ENCODE measurements around the gene KRTAP3-3.

The KRTAP3-3 gene

DNA sequence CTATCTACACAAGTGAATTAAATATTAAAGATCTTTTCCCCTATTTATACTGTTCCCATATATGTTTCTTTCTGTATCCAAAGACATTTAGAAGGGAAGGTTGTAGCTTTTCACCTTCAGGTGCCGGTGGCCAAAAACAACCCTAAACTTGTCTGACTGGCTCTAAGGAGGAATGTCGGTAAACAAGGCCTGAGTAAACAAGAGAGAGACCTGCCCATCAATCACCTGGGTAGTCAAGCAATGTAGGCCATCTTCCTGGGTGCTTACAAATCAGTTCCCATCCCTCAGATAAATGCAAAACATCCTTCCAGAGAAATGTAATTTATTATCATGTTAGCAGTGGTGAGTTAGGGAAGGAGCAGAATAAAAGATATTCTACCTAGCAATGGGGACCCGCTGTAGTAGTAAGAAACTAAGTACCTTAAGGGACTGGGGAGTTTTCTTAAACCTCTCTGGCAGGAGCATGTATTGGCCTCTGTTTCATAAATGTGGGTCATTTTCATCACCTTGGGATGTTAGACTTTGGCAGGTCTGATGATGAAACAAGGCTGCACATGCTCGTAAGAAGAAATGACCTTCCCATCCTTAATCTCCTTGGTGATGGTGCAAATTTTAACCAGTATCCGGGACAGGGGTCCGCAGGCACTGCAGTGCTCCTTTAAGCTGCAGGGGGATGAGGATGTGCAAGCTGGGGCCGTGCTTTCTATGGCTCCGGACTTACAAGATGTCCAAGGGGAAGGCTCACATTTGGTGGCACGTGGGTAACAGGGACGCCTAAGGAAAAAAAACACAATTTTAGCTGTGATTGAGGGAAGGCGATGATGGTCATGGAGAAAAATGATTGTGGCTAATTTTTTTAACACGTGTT, 35.6 kb downstream of the KRTAP3-3 start:
- DNase-seq = no peak

GRCh38 chr17:40956401-40957254, 37.3 kb downstream of the KRTAP3-3 start:
- no peak for DNase-seq

DNA sequence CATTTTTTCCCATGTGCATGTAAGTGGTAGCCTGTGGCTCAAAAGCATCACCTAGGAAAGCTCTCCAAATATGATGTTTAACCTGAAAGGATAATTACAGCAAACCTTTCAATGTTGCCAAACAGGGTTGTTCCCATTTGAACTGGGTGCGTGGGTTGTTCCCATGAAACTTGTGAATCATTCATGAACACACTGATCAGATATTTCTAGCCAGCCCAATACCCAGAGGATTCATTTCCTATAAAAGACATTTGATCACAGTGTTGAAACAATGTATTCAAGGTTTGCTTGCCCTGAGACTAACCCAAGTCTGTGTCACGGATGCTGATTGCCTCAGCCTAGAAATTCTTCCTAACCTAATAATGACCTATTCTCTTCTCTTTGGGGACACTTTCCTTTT, 40.1 kb downstream of the KRTAP3-3 start:
- DNase-seq = no peak

GRCh38 chr17:40952661-40953060, 41.3 kb downstream of the KRTAP3-3 start:
- DNase-seq = no peak

GRCh38 chr17:40952154-40952553, 41.8 kb downstream of the KRTAP3-3 start:
- no peak for DNase-seq

DNA sequence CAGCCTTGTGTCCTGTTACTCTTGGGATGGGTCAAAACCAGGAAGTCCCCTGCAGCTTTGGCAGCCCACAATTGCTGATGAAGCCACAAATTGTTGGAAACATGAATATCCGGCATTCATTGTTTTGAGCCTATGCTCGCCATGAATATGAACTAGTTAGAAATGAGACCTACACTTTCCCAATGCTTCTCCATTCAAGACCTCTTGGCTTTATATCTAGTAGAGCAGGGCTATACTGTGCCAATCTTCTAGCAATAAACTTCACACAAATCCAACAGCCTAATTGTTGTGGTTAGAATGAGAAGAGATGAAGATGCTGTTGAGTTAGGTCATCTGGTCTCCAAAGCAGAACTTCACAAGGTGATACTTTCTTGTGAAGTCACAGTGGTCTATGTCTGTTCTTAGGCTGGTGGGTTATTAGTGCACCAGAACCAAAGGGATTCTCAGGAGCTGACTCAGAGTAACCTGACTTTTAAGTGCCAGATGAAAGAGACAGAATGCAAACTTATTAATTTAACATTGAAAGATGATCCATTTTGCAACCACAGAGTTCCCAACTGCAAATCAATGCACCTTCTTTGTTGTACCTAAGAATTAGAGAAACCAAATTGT, 42.8 kb downstream of the KRTAP3-3 start:
- DNase-seq = no peak

DNA sequence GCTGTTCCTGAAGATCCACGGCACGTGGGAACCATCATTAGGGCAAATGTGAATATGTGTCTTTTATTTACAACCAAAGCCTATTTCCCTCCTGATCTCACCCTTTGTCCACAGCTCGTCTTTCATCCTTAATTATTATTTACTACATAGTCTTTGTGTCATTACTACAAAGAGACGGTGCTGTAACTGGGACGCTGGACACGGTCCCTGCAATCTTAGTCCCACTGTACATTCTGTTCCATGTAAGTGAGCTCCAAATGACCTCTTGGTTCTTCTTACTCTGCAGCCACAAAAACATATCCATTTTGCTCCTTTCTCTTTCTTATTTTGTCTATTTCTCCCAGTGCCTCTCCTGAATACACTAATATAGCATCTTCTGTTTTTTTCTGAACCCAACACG, 43.8 kb downstream of the KRTAP3-3 start:
- DNase-seq = no peak

DNA sequence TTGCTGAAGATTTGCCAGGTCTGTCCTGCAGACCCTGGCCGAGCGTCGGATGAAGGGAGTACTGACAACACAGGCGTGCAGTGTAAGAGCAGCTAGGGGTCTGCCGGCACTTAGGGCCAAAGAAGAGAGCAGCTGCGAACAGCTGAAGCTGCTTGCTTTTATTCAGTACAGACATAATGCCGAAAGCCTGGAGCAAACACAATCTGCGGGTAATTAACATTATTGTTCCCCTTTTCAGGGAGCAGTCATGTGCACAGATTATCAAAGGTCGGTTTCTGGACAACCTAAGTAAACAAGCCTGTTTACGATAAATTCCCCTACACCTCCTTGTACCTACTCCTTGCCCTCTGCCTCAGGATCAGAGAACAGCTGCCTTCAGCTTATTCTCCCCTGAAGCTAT, 44.5 kb downstream of the KRTAP3-3 start:
- no peak for DNase-seq

GRCh38 chr17:40947929-40948328, 46.0 kb downstream of the KRTAP3-3 start:
- no peak for DNase-seq

GRCh38 chr17:40945414-40945813, 48.5 kb downstream of the KRTAP3-3 start:
- no peak for DNase-seq

GRCh38 chr17:40944531-40944930, 49.4 kb downstream of the KRTAP3-3 start:
- DNase-seq = no peak

Data from C1 segment of cervical spinal cord (tissue), 14 donors.